ENCODE data around the gene PCDHGB6. TPM values are rescaled to one million over a fixed set of nuclear protein-coding genes. Genes with fewer than 3 reads are reported as not detected.
"Not testable (repeated sequence)": the region's sequence is repeated elsewhere in the genome, so short reads cannot be mapped to it uniquely, and the experiment has no call there.

Gene PCDHGB6
- total and polyA plus RNA-seq, 9 of the 15 experiments (the other 6 are each of a cell fraction or from before 2014, with no cell fraction given) = 0.01 to 0.11 (median 0.07) TPM; not detected in 1

- H3K4me3 ChIP-seq; H3K9me3 ChIP-seq (replicated peaks; ENCODE audit: control insufficient read depth, insufficient read depth, low read depth, low read length); in situ Hi-C loops (cut with MboI); H3K9ac ChIP-seq (ENCODE audit: insufficient read depth in 1 of 2, low read depth in 2 of 2, low read length in 2 of 2); H3K36me3 ChIP-seq (ENCODE audit: control insufficient read depth, insufficient read depth, low read length); H3K4me2 ChIP-seq (ENCODE audit: insufficient read depth, low read length); CTCF ChIA-PET (ENCODE audit: low intra/inter-chr PET ratio); H3K27ac ChIP-seq (ENCODE audit: extremely low read depth, low read depth, low read length); BruUV-seq (replicated peaks); POLR2A ChIA-PET; H2AFZ ChIP-seq (ENCODE audit: low read depth, low read length); H3K9me1 ChIP-seq (ENCODE audit: control insufficient read depth, insufficient read depth, low read length); H3K79me2 ChIP-seq (ENCODE audit: control insufficient read depth, insufficient read depth, low read length); H4K20me1 ChIP-seq (replicated peaks; ENCODE audit: control insufficient read depth, insufficient read depth, low read length); intact Hi-C loops (cut with micrococcal nuclease): not testable (repeated sequence)
- Histone ChIP-seq H3K27me3 (ENCODE audit: control insufficient read depth in 2 of 2, insufficient read depth in 2 of 2, low read length in 2 of 2) (peaks cover 6 to 35% of the 10 kb centered on the region in 2 experiments; a peak in 4 of 5 replicates), H3K4me1 (replicated peaks in 1 of 2; ENCODE audit: control insufficient read depth in 2 of 2, insufficient read depth in 2 of 2, low read length in 2 of 2) (peaks cover 0 to 12% of the 10 kb centered on the region in 2 experiments; a peak in 2 of 5 replicates)
- FAIRE-seq = peak; percentile 66
- WGBS (ENCODE audit: insufficient coverage, low coverage, missing lambda C conversion rate) = 16% methylated on average over 15 of the region's 40 CpGs
- TF ChIP-seq CTCF (IDR thresholded peaks at IDR 0.05 in 2 of 3, conservative IDR thresholded peaks at IDR 0.05 in 1 of 3; ENCODE audit: insufficient read depth in 2 of 3, low read depth in 1 of 3, low read length in 3 of 3) (peak; percentile 22 to 47 (median 42); a peak in 2 of 6 replicates), NRF1 (conservative IDR thresholded peaks at IDR 0.05 in 1 of 2, IDR thresholded peaks at IDR 0.05 in 1 of 2) (peak; percentile 78 to 81), ZBTB33 (CRISPR knock-in tag; IDR thresholded peaks at IDR 0.05) (peak; percentile 39; the same call in 1 of the 2 replicates), RAD21 (CRISPR knock-in tag; conservative IDR thresholded peaks at IDR 0.05 in 1 of 2, IDR thresholded peaks at IDR 0.05 in 1 of 2) (peak in 1 of 2 experiments; percentile 31; a peak in 1 of 4 replicates)
- DNase-seq (ENCODE audit: extremely low read depth in 1 of 4, low spot score in 3 of 4) = peak in 1 of 4 experiments; percentile 12
- ATAC-seq = peak; percentile 81
These were observed 20.1 kb upstream of the PCDHGB6 start, which contains the start of gene PCDHGB4 for GRCh38 chr5:141387557-141388311. Gene PCDHGB4 (plus strand): TSS chr5:141387698. CDS start chr5:141387885, 187 bp downstream.

Data from K562 (cell line).